CD1c-positive myeloid dendritic cell (primary cell): Measurements from ENCODE around the gene LYAR.
A peak's percentile ranks its signal among the peaks of the same experiment; 100 is the strongest.
"Not testable (repeated sequence)": the region's sequence is repeated elsewhere in the genome, so short reads cannot be mapped to it uniquely, and the experiment has no call there.

Source experiments
- DNase-seq: peaks from one replicate; pipeline ENCODE4 v3.0.0-alpha.2; 2016; ENCODE audit errors: extremely low spot score

Gene LYAR

DNA sequence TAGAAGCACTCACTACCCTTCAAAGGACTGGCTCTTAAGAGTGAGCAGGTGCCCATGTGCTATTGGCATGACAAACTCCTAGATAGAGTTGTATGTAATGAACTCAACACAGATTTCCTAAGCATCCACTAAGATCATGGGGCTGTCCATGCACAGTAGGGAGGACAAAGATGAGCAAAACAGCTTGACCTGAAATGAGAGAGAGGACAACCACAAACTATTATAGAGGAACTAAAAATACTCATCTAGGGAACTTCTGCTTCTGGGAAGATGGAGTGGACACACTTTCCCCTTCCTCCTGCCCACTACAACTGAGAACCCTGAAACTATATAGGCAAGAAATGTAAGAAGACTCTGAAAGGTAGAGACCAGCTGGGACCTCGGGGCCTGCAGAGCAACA is 21.2 kb downstream of the LYAR start:
- peak; percentile 66 for DNase-seq

DNA sequence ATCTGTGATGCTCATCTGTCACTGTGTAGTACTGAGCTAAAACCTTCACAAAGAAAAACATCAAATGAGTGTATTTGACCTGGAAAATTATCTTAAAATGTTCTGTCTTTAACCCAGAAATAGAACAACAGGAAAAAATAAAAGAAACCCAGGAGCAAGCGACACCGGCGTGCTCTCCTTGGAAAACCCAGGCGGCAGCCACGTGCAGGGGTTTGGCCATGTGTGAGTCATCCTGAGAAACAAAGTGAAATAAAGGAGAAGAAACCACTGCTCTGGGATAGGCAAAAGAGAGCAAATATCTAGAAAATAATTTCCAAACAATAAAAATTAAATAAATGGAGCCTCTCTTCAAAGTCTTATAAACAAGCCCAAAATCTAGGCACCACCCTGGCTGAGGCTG is 22.0 kb downstream of the LYAR start:
- peak; percentile 26 for DNase-seq

DNA sequence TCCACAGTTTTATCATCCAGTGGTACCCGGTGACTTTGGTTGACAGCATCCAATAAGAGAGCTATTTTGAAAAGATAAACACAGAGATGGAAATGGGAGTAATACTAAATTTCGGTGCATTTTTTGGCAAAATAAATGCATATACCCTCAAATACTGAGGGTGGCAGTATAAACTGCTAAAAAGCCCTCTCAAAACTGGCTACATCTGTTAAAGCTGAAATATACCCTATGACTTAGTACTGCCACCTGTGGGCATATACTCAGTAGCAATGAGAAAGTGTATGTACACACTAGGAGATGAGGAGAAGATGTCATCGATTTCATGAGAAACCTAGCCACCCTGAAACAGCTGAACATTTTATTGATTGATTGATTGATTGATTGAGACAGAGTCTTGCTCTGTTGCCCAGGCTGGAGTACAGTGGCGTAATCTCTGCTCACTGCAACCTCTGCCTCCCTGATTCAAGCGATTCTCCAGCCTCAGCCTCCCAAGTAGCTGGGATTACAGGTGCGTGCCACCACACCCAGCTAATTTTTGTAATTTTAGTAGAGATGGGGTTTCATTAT is 29.7 kb downstream of the LYAR start:
- peak; percentile 63 for DNase-seq

DNA sequence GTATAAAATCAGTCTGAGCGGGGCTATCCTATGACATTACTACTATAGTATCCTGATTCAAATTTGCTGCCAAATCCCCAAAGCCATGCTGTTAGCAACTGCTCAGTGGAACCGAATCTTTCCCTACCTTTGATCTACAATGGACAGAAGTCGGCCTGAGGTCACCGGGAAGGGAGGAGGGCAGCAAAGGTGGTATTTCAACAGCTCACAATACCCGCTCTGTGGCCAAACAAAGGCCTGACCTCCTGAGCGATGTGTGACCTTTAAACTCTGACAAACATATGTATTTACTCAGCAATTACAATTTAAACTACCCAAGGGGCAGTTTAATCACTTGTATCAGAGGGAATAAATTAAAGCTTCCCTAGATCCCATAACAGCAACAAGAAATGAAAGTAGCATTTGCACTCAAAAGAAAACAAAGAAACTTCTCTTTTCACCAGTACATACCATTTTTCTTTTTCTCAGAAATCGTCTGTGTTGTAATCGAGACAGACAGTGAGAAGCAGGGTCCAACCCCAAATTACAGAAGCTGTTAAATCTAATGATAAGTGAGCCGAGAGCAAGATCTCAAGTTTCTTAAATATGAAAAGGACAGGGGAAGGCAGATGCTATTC is 30.4 kb downstream of the LYAR start:
- no peak for DNase-seq

DNA sequence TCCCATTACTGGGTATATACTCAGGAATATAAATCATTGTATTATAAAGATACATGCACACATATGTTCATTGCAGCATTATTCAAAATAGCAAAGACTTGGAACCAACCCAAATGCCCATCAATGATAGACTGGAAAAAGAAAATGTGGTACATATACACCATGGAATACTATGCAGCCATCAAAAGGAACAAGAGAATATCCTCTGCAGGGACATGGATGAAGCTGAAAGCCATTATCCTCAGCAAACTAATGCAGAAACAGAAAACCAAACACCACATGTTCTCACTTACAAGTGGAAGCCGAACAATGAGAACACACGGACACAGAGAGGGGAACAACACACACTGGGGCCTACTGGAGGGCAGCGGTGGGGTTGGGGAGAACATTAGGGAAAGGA is 32.2 kb downstream of the LYAR start:
- DNase-seq: not testable (repeated sequence)

DNA sequence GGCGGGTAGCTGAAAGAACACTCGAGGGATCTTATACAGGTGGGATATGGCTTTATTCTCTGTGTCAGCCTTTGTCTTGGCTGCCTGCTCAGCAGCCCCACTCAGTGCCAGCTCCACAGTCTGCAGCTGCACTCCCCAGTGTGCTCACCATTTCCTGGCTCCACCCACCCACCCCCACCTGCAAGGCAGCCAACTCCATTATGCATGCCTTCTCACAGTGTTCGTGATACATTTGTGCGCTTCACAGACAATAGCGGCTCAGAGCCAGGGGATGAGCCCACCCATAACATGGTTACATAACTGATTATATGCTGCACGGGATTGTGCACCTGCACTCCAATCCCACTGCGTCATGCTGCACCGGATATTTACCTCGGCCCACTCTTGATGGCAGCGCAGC is 33.2 kb downstream of the LYAR start:
- DNase-seq: no peak

DNA sequence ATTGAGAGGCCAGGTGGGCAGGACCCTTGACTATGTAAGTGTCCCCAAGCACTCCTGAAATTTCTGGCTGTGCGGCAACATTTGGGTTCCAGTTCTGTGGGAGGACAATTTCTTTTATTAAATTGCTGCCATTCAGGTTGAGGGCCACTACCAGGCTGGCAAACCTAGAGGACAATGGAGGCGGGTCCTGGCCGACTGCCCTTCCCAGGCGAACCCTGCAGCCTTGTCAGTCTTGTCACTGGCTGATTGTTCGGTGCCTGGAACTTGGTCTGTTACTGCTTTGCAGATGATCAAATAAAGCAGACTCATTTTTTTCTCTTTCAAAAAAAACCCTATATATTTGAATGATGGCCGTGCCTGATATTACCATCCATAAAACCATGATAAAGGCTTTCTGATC is 35.3 kb downstream of the LYAR start:
- DNase-seq: no peak

DNA sequence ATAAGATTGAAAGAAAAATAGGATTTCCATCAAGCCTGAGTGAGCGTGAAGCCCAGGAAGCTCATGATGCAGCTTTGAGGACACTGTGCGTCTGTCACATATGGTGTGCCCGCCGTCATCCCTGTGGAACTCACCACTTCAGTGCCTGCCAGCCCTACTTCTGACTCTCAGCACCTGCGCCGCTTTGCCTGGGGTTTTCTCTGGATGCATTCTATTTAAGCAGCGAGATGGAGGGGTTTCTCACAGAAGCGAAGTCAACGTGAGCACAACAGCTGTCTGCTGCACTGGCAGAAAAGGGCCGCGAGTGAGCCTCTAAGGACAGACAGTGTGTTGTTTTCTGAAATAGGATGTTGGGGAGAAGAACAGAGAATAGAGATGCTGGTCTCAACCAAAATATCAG is 35.8 kb downstream of the LYAR start:
- no peak for DNase-seq

DNA sequence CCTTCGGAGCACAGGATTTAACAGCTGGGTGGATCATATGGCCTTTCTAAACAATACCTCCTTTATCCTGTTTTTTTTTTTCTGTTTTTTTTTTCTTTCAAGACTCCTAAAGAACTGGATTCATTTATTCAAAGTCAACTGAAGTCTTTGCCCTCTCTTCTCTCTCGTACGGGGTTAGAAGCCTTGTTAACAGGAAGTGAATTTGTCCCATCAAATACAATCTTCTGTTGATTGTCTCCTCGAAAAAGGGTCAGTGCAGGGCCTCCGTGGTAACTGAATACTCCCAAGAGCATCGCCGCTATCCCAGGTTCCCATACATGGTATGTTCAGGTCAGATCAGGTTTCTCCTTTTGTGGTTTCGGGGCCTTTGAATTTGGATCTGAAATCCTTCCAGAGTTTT is 40.1 kb downstream of the LYAR start:
- no peak for DNase-seq

DNA sequence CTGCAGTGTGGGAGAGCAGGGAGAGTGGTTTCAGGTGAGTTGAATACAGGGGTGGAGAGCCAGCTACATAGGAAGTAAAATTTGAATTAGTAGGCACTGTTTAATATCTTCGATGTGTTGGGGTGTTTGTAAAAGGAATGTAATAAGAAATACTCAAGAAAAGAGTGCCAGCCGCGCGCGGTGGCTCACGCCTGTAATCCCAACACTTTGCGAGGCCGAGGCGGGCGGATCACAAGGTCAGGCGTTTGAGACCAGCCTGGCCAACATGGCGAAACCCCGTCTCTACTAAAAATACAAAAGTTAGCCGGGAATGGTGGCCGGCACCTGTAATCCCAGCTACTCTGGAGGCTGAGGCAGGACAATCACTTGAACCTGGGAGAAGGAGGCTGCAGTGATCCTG is 40.6 kb downstream of the LYAR start:
- not testable (repeated sequence) for DNase-seq

DNA sequence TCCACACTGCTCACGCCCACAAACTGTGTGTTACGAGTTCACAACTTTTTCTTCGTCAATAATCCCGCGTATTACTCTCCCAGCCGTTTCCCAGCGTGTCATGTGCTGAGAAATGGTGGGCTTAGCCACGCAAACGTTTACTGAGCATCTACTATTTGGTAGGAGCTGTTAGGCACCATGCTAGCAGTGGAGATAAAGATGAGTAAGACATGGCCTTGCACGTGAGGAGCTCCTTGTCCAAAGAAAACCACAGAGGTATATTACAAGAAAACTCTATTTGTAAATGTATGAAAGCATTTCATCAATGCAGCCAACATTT is 41.1 kb downstream of the LYAR start:
- no peak for DNase-seq

DNA sequence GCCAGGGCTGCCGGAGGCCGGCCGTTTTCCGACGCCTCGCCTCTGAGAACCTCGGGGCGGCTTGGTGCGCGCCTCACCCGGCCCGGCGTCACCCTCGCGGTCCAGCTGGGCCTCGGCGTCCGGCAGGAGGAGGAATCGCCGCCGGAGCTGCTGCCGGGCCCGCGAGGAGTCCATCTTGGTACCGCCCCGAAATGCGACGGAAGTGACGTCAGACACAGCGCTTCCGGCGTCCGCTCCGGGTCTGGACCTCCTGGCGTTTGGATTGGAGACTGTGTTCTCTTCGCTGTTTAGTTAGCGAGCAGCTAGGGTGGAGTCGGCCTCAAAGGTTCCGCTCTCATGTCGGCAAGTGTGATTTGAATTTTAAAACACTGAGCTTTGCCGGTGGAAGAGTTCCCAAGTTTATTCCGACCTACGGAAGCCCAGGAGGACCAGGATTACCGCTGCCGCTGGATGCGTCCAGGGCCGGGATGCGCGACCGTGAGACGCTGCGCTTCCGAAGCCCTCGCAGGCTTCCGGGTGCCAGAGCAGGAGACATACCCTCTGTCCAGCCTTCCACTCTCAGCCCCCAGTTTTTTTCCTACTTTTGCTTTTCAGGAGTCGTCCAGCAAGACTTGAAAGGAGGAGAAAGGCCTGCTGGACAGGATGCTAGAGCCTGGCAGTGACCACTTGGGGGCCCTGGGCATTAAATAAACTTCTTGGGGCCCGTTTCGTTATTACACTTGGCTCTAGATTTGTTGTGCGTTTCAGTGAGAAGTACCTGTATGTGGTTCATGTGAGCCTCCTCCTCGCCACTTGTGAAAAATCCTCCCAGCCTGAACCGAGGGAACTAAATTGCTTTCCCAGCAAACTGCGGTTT is 41.7 kb downstream of the LYAR start, which contains the start of gene TMEM128:
TSS of gene TMEM128 (minus strand) at position 195 of the 856 bp plus-strand sequence. CDS start at position 174, 21 bp downstream.
- peak; percentile 97 for DNase-seq

DNA sequence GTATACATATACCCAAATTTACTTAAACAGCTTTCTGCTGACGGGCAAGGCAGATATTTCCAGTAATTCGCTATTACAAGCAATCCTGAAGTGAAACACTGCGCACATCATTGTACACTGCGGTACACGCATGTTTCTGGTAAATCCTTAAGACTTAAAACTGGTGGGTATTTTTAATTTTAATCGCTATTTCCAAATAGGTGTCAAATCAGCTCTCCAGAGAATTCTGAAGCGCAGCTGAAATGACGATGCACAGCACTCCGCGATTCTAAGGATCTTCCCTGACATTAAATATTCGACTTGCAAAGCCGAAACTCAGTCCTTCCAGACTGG is 42.3 kb downstream of the LYAR start:
- DNase-seq: no peak

DNA sequence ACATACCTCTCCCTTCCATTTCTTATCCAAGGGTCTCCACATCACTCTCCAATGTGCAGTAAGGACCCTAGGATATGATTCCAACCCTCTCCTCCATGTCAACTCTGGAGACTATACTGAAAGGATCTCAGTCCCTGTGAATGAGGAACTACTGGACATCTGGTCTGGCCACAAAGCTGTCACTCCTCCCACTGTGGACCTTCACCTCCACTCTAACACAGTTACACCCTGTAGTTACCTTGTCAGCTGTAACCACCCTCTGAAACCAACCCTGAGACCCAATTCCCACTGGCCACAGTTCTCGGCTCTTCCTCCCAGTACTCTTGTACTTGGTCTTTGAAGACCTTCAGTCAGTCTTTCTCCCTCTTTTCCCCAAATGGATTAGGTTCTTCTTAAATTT is 44.8 kb downstream of the LYAR start:
- DNase-seq: no peak

DNA sequence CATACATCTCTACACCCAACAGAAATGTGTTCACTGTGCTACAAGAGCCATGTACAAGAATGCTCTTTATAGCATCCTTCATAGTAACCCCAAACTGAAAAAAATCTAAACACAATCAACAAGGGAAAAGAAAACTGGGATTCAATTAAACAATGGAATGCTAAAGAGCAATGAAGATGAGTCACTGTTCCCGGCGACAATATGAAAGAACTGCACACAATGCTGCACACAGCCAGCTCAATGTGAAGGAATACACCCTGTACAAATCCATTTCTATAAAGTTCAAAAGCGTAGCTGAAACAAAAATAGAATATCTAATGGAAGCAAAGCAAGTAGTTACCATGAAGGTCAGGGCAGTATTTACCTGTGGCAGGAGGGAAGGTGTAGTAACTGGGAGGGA is 50.4 kb downstream of the LYAR start:
- DNase-seq: not testable (repeated sequence)

DNA sequence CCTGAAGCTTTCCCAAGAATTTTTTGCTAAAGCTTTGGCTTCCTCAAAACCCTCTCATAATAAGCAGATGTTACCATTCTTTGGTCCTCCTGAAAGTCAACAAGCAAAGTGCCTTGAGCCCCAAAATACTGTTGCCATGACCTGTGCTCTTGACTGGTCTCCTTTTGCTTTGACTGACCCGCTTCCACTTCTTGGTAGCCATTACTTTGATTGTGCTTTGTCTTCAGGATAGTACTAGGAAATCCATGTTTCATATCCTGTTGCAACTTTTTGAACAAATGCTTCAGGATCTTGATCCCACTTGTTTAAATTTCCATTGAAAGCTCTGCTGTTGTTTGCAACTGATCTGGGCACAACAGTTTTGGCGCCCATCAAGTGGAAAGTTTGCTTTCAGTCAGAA is 56.3 kb downstream of the LYAR start:
- DNase-seq: no peak

DNA sequence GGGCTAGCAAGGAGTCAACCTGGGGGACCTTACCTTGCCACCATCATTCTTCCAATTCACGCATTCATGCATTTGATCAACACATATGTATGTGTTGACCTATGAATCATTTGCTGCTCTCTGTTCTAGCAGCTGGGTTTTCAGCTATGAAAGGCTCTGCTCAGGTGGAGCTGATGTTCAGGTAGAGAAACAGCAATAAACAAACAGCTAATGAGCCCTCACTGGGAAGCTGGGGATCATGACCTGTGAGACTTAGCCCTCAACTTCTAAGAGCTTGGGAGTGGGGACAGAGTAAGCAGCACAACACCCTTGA is 61.6 kb downstream of the LYAR start:
- no peak for DNase-seq

DNA sequence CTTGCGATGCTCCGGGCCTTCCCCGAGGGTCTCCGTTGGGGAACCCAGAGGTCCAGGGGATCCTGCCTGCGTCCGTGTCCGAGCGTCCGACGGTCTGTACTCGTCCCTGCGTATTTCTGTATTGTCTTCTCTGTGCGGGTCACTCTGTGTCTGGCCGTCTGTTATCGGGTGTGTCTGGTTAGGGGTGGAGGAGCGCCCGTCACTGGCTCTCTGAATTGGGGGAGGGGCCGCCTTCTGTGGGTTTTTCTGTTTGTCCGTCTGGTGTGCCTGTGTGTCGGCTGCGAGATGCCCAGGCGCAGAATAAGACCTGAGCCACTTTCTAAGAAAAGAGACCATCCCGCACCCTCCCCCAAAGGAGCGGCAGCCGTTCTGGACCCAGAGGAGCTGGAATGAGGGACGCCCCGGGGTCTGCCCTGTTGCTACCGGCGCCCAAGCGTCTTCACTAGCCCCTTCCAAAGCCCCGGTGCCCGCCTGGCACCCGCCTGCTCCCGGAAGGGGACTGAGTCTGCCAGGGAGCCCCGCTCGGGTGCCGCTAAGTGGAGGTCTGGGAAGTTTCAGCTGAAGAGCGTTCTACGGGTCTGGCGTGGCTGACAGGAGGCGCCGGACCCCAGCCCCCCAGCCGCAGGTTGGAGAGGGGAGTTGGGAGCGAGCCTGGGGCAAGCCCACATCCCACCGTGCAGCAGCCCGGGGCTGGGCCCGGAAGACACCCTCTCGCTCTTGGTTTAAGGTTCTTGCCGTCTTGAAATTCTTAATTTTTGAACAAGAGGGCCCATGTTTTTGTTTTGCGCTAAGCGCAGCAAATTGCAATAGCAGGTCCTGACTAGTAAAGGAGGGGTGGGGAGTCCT is 62.2 kb downstream of the LYAR start:
- DNase-seq: no peak

DNA sequence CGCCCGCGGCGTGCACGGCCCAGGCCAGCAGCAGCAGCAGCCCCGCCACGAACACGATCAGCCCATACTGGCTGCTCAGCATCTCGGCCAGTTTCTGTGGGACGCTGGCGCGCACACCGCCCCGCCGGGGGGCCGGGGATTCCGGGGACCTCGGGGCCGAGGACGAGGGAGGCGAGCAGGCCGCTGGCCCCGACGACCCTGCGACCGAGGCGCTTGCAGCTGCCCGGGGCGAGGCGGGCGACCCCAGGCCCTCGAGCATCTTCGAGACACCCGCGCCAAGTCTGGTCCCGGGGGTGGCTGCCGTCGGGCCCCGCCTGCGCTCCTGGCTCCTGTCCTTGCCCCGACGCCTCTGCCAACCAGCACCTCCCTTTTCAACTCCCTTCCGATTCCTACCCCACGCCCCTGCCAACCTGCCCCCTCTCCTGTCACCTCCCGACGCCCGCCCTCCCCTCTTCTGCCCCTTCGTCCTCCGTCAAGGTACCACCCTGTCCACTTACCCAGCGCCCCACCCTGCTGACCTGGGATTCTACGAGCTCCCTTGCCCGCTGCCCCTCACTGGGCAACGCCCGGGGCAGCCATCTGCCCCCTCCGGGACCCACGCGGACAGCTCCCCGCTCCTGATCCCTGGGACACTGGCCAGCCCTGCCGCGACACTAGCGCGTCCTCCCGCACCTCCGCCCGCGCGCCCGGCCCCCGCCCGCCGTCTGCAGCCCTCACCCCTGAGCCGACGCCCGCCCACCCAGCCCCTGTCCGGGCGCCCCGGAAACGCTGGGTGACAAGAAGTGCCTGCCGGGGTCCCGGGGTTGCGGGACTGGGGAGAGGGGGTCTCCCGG is 63.1 kb downstream of the LYAR start, which contains the start of gene OTOP1:
TSS of gene OTOP1 (minus strand) at position 324 of the 833 bp plus-strand sequence. CDS start at position 259, 65 bp downstream.
- DNase-seq: no peak

DNA sequence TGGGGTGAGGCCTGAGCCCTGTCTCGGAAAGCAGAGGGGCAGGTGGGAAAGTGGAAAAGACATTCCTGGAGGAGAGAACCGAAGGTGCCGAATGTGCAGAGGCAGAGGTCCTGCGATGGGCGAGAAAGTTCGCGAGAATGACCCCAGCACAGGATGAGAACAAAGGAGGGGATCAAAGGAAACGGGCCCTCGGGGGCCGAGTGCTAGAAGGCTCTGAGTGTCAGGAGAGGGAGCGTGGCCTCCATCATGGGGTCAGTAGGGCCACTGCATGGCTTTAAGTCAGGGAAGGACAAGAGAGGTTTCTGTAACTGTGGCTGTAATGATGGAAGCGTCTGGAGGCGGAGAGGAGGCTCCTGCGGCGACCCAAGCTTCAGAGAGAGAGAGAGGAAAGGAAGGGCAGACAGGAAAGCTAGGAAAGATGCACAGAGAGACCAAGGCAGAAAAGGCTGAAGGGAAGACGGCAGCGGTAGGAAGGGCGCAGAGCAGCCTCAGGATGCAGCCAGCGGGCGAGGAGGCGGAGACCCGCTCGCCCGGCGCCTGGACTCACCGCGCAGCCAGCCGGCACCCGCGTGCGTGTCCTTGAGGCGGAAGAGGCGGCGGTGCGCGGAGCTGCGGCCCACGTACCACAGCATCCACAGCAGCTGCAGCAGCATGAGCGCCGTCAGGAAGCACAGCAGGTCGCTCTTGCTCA is 63.9 kb downstream of the LYAR start:
- DNase-seq: no peak
